Thoracic aorta (tissue), 2 donors: Measurements from ENCODE around the gene XPNPEP1. TPM values are rescaled to one million over a fixed set of nuclear protein-coding genes. Genes with fewer than 3 reads are reported as not detected.
"Not testable (repeated sequence)": the region's sequence is repeated elsewhere in the genome, so short reads cannot be mapped to it uniquely, and the experiment has no call there.

ENCODE experiments used
- ATAC-seq: fragments of 150-250 bp; one replicate; pipeline ENCODE4 v1.8.0; 2017; ENCODE audit warnings: low read depth; ENCODE audit not compliant: insufficient number of reproducible peaks, low FRiP score
- DNase-seq: peaks from one replicate; pipeline ENCODE4 v3.0.0-alpha.2; 2020; ENCODE audit warnings: low spot score
- H3K27ac ChIP-seq, 2 donors: fragments of 200-600 bp; sonication (generic); 1 replicate in 1 of 2; 2 replicates in 1 of 2; pipeline ENCODE4 v1.5.1; 2016; ENCODE audit warnings: mild to moderate bottlenecking in 2 of 2, moderate library complexity in 2 of 2
- H3K27me3 ChIP-seq: fragments of 200-600 bp; sonication (generic); replicated peaks from 2 replicates; pipeline ENCODE4 v1.6.0; 2016; ENCODE audit warnings: mild to moderate bottlenecking; ENCODE audit not compliant: insufficient read depth
- H3K36me3 ChIP-seq: fragments of 200-600 bp; sonication (generic); one replicate; pipeline ENCODE4 v1.5.1; 2016
- H3K4me1 ChIP-seq, 2 donors: fragments of 200-600 bp; sonication (generic); 1 replicate in 1 of 2; 2 replicates in 1 of 2; pipeline versions ENCODE4 v1.5.1 to v1.6.0; 2016; ENCODE audit warnings: low read depth in 2 of 2, mild to moderate bottlenecking in 1 of 2; ENCODE audit not compliant: control insufficient read depth in 1 of 2
- H3K4me3 ChIP-seq: fragments of 200-600 bp; sonication (generic); 2 replicates; pipeline ENCODE4 v1.5.1; 2016; ENCODE audit warnings: mild to moderate bottlenecking
- H3K9me3 ChIP-seq: fragments of 200-600 bp; sonication (generic); 2 replicates; pipeline ENCODE4 v1.5.1; 2016
- CTCF ChIP-seq: fragments of 200-600 bp; sonication (generic); IDR thresholded peaks from one replicate; pipeline ENCODE4 v1.5.1; 2019; ENCODE audit warnings: antibody characterized with exemption
- total RNA-seq, 2 donors: library from RNA; depleted of rRNA; stranded (reverse); fragments of >200 nt; gene quantifications; one replicate each; pipeline versions ENCODE4 v1.1.0 to v1.2.3, GENCODE V29; 2016

Gene XPNPEP1
- total RNA-seq, 2 donors from 2014 or later = 36.0 to 86.0 TPM

- ATAC-seq (no peak), DNase-seq (no peak)
- no peaks in the 10 kb centered on the region for H3K9me3 ChIP-seq
- H3K27me3 ChIP-seq = no peaks in the 10 kb centered on the region
- H3K27ac ChIP-seq = no peak overlapping the region
- H3K36me3 ChIP-seq = no peaks in the 10 kb centered on the region
- H3K4me3 ChIP-seq = no peak overlapping the region
- H3K4me1 ChIP-seq = peaks cover 17 to 39% of the 10 kb centered on the region in 2 donors
- no peak for TF ChIP-seq CTCF
Observed at GRCh38 chr10:109920016-109920415, 3.3 kb downstream of the XPNPEP1 start.

GRCh38 chr10:109919220-109919619, 4.1 kb downstream of the XPNPEP1 start:
- no peaks in the 10 kb centered on the region for H3K9me3 ChIP-seq
- DNase-seq = no peak
- no peaks in the 10 kb centered on the region for H3K27me3 ChIP-seq
- H3K27ac ChIP-seq = no peak overlapping the region
- no peak for TF ChIP-seq CTCF
- no peaks in the 10 kb centered on the region for H3K36me3 ChIP-seq
- H3K4me3 ChIP-seq = no peak overlapping the region
- peaks cover 17 to 45% of the 10 kb centered on the region in 2 donors for H3K4me1 ChIP-seq
- ATAC-seq = no peak

- H3K27ac ChIP-seq, H3K4me3 ChIP-seq, H3K9me3 ChIP-seq, ATAC-seq, H3K36me3 ChIP-seq, H3K27me3 ChIP-seq, DNase-seq: not testable (repeated sequence)
- peaks cover 20 to 46% of the 10 kb centered on the region in 2 donors for H3K4me1 ChIP-seq
Observed at GRCh38 chr10:109918707-109919106, 4.6 kb downstream of the XPNPEP1 start.

GRCh38 chr10:109915566-109915965, 7.7 kb downstream of the XPNPEP1 start:
- ATAC-seq (no peak), DNase-seq (no peak)
- H3K4me3 ChIP-seq = no peak overlapping the region
- H3K36me3 ChIP-seq = no peaks in the 10 kb centered on the region
- no peaks in the 10 kb centered on the region for H3K9me3 ChIP-seq
- TF ChIP-seq CTCF = no peak
- H3K27me3 ChIP-seq = no peaks in the 10 kb centered on the region
- peak overlapping the region; percentile 6 to 80 for H3K27ac ChIP-seq
- H3K4me1 ChIP-seq = peaks cover 23 to 48% of the 10 kb centered on the region in 2 donors

- no peak for ATAC-seq
- no peak for TF ChIP-seq CTCF
- H3K27me3 ChIP-seq = no peaks in the 10 kb centered on the region
- H3K4me3 ChIP-seq = no peak overlapping the region
- H3K27ac ChIP-seq = peak overlapping the region; percentile 7 to 80
- no peaks in the 10 kb centered on the region for H3K36me3 ChIP-seq
- peaks cover 23 to 53% of the 10 kb centered on the region in 2 donors for H3K4me1 ChIP-seq
- no peaks in the 10 kb centered on the region for H3K9me3 ChIP-seq
- DNase-seq = no peak
Observed at GRCh38 chr10:109914966-109915365, 8.3 kb downstream of the XPNPEP1 start.

- Histone ChIP-seq H3K36me3 (no peaks in the 10 kb centered on the region), H3K4me1 (peaks cover 23 to 53% of the 10 kb centered on the region in 2 donors), H3K9me3 (no peaks in the 10 kb centered on the region), H3K27ac (peak overlapping the region; percentile 64 to 80), H3K4me3 (peak overlapping the region; percentile 38), H3K27me3 (no peaks in the 10 kb centered on the region)
- TF ChIP-seq CTCF = no peak
- no peak for ATAC-seq
- DNase-seq = no peak
Observed at GRCh38 chr10:109913306-109913892, 9.9 kb downstream of the XPNPEP1 start.
